GM21528 (cell line): Measurements from ENCODE around the gene HSFX3.
A peak's percentile ranks its signal among the peaks of the same experiment; 100 is the strongest.
"Not testable (repeated sequence)": the region's sequence is repeated elsewhere in the genome, so short reads cannot be mapped to it uniquely, and the experiment has no call there.

Source experiments
- ATAC-seq: cut with Tn5 transposase; IDR thresholded peaks from one replicate; pipeline ENCODE4 v1.9.1; 2021; ENCODE audit warnings: mild to moderate bottlenecking, moderate library complexity; ENCODE audit not compliant: unreplicated experiment, low FRiP score

The HSFX3 gene

GRCh38 chrX:149545545-149546543, 3.9 kb downstream of the HSFX3 start:
- peak; percentile 43 for ATAC-seq

DNA sequence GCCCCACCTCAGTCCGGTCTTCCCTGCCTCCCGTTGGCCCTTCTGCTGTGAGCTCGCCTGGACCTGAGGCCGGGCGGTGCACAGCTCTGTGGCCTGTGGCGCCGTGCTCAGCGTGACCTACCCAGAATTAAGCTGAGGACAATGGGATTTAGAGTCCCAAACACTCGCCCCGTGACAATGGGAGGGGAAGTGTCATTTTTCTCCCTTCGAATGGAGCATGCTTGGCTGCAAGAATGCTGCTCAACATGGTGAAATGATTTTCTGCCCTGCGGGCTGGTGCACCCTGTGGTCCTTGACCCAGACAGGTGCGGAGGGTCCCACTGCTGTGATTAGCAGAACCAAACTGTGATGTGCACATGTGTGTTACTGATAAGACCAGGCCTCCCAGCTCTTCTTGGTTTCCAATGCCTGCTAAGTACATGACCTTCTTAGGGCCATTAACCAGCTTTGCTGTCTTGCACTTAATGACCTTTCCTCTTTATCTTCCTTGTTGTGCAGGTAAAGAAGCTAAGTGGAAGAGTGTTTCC, 8.1 kb downstream of the HSFX3 start:
- ATAC-seq, result no peak

DNA sequence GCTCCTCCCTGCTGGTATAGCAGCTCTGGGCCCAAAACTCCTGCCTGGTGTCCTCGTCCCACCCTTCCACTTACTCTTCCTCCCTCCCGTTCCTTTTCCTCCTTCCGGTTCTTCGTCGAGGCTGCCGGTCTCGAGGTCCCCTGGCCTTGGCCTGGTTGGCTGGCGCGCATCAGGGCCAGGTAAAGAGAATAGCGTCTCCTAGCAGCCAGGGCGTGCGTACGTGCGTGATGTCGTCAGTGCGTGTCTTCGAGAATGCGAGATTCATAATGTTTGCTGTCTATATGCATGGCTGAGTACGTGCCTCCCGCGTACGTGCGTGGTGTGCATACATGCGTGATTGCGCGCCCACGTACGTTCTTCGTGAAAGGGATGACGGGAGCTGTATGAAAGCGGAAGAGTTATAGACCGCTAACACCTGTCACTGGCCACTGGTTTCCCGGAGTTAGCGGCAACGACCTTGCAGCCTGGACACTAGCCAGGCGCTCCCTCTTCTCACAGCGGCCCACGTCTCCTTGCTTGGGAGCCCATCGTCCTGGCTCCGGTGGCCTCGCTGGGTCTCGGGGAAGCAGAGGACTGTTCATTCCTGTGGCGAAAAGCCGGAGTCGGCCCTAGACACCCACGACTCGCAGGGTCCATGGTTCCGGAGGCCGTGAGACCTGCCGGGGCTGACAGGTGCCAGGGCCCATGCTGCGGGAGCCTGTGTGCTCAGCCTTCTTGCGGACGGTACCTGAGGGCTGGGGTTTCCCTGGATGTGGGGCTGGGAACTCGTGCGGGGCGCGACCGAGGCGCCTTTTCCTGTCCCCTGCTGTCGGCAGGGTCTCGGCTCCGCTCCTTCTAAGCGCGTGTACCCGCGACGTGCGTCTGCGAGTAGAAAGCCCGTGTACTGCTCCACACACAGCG, 8.9 kb downstream of the HSFX3 start, which contains the start of gene EOLA1:
Gene EOLA1, plus strand, starts transcription at position 392 of the 900 bp plus-strand sequence. CDS start 4,619 bp downstream, outside the sequence.
- ATAC-seq, result peak; percentile 78

DNA sequence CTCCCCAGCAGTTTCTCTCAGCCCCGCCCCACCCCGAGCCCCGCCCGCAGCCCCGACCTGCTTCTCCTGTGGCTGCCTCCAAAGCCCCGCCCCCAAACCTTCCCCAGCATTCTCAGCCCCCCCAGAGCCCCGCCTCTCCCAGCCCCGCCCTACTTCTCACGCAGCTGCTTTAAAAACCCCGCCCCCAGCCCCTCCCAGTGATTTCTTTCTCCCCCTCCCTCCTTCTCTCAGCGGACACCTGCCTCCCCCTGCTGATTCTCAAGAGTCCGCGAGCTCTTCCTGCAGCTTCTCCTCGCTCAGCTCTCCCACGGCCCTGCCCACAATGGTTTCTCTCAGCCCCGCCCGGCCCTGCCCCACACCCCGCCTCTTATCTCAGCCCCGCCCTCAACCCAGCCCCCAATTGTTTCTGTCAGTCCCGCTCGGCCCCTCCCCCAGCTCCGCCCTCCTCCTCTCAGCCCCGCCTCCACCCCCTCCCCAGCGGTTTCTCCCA, 9.5 kb downstream of the HSFX3 start:
- peak; percentile 39 for ATAC-seq

GRCh38 chrX:149539283-149540130, 10.2 kb downstream of the HSFX3 start:
- ATAC-seq, result peak; percentile 52

DNA sequence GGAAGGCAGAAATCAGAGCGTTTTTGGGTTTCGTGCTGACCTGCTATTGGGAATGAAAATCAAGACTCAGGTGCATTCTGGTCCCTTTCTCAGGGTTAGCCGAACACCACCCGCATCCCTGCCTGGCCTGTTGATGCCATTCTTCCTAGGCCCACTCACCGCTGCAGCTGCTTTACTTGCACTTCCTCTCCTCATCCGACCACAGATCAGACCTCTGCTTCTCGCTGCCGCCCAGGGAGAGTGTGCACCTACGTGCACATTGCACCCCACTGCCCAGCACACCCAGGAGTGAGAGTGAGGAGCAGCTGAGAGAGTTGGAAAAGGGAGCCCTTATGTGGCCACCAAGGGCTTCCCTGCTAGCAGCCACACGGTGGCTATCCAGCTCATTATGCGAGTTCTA, 12.2 kb downstream of the HSFX3 start:
- not testable (repeated sequence) for ATAC-seq

GRCh38 chrX:149534926-149535602, 14.7 kb downstream of the HSFX3 start:
- not testable (repeated sequence) for ATAC-seq

GRCh38 chrX:149533999-149534398, 15.7 kb downstream of the HSFX3 start:
- not testable (repeated sequence) for ATAC-seq

GRCh38 chrX:149532868-149533267, 16.9 kb downstream of the HSFX3 start:
- not testable (repeated sequence) for ATAC-seq

DNA sequence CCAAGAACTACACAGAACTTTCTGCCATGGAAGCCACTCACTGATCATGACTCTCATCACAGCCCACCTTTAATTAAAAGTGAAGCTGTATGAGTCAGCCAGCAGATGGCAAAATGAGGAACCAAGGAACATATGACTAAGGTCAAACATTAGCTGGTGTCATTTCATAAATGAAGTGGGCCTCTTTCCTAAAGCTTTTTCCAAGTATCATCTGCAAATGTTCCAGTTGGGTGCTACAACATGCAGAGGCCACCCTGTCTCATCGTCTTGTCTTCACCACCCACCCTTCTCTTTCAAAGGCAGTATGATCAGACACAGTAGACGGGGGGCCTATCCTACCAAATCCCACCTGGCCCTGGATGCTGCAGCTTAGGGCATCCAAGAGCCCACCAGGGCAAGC, 18.1 kb downstream of the HSFX3 start:
- no peak for ATAC-seq

- ATAC-seq, result no peak
These were observed 21.3 kb downstream of the HSFX3 start for GRCh38 chrX:149528381-149528780.

- ATAC-seq, result no peak
These were observed 22.0 kb downstream of the HSFX3 start for GRCh38 chrX:149527705-149528104.

GRCh38 chrX:149526318-149527033, 23.2 kb downstream of the HSFX3 start:
- not testable (repeated sequence) for ATAC-seq

GRCh38 chrX:149525903-149526302, 23.8 kb downstream of the HSFX3 start:
- peak; percentile 62 for ATAC-seq

- ATAC-seq, result peak; percentile 96
These were observed 24.3 kb downstream of the HSFX3 start for GRCh38 chrX:149525389-149525788.

GRCh38 chrX:149522916-149523315, 26.8 kb downstream of the HSFX3 start:
- no peak for ATAC-seq

GRCh38 chrX:149521438-149521837, 28.3 kb downstream of the HSFX3 start:
- no peak for ATAC-seq

DNA sequence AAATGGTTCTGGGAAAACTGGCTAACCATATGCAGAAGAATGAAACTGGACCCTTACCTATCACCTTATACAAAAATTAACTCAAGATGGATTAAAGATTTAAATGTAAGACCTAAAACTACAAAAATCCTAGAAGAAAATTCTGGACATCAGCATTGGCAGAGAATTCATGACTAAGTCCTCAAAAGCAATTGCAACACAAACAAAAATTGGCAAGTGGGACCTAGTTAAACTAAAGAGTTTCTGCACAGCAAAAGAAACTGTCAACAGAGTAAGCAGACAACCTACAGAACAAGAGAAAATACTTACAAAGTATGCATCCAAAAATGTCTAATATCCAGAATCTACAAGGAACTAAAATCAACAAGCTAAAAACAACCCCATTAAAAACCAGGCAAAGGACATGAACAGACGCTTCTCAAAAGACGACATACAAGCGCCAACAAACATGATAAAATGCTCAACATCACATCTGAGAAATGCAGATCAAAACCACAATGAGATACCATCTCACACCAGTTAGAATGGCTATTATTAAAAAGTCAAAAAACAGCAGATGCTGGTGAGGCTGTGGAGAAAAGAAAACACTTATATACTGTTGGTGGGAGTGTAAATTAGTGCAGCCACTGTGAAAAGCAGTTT, 29.0 kb downstream of the HSFX3 start:
- ATAC-seq, result not testable (repeated sequence)
